Testis (tissue), 3 donors: ENCODE measurements around the gene EMC10. TPM values are rescaled to one million over a fixed set of nuclear protein-coding genes. Genes with fewer than 3 reads are reported as not detected.

Experiments
- DNase-seq: peaks from one replicate; pipeline ENCODE4 v3.0.0-alpha.2; 2019
- H3K27ac ChIP-seq, 2 donors: fragments of 200-600 bp; sonication (generic); one replicate each; pipeline ENCODE4 v1.5.1; 2019
- H3K27me3 ChIP-seq: fragments of 200-600 bp; sonication (generic); one replicate; pipeline ENCODE4 v1.5.1; 2019
- H3K36me3 ChIP-seq: fragments of 200-600 bp; sonication (generic); one replicate; pipeline ENCODE4 v1.5.1; 2017; ENCODE audit warnings: low read depth; ENCODE audit errors: missing control alignments
- H3K4me1 ChIP-seq: fragments of 200-600 bp; sonication (generic); one replicate; pipeline ENCODE4 v1.5.1; 2019
- H3K4me3 ChIP-seq, 2 donors: fragments of 200-600 bp; sonication (generic); one replicate each; pipeline ENCODE4 v1.5.1; 2017 to 2019
- H3K9me3 ChIP-seq: fragments of 200-600 bp; sonication (generic); one replicate; pipeline ENCODE4 v1.5.1; 2017
- CTCF ChIP-seq, 3 experiments: fragments of 450-650 bp in 2 of 3; fragments of 200-600 bp in 1 of 3; sonication (generic) in 1 of 3; IDR thresholded peaks; one replicate each; pipeline ENCODE4 v1.5.1; 2016 to 2019; ENCODE audit warnings: antibody characterized with exemption in 3 of 3, mild to moderate bottlenecking in 2 of 3, moderate library complexity in 1 of 3
- POLR2A ChIP-seq: fragments of 450-650 bp; IDR thresholded peaks from one replicate; pipeline ENCODE4 v1.6.1; 2017; ENCODE audit warnings: antibody characterized with exemption, mild to moderate bottlenecking, moderate library complexity
- WGBS, 2 donors: methylation state at CpG; one replicate each; pipeline ENCODE4 v1.1.5; 2018; 5-methylcytosine and 5-hydroxymethylcytosine counted together
- intact Hi-C: fragments of 100-400 bp; cut with DNase I; formaldehyde crosslinking; loops from one replicate; pipeline ENCODE4 v1.15.1; 2023; ENCODE audit warnings: low total_unique reads
- polyA plus RNA-seq: library from polyadenylated mRNA; stranded (reverse); fragments of 350-450 nt; fragmentation: Illumina TruSeq; extraction: RNeasy Lipid Tissue Mini Kit (QIAGEN cat#74804); gene quantifications from one replicate; pipeline ENCODE4 v1.2.3, GENCODE V29; 2014; ENCODE audit warnings: low read depth, low replicate concordance; ENCODE audit not compliant: insufficient read depth
- total RNA-seq, 2 donors: library from RNA; depleted of rRNA; stranded (reverse); fragments of >200 nt; gene quantifications; one replicate each; pipeline ENCODE4 v1.2.3, GENCODE V29; 2016

EMC10 gene
- total and polyA plus RNA-seq, 3 donors from 2014 or later = 162 to 311 (median 203) TPM

DNA sequence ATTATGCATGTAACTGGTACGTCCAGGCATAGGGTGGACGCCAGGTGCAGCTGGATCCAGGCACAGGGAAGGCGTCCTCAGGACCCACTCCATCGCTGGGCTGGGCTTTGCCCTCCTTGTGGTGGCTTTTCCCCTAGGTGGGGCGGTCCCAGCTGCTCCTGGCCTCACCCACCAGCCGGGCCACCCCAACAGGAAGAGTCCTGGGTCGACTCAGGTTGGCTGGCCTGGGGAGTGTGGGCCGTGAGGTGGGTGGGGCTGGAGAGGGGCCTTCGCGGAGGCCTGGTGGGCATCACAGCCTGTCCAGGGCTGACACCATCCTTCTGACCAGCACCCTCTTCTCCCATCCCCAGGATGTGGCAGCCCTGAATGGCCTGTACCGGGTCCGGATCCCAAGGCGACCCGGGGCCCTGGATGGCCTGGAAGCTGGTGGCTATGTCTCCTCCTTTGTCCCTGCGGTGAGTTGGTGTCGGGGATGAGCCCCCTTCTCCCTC lies 3.5 kb downstream of the EMC10 start:
- H3K36me3 ChIP-seq = no peaks in the 10 kb centered on the region
- H3K27me3 ChIP-seq = no peaks in the 10 kb centered on the region
- DNase-seq = no peak
- 95% methylated on average over 4 to 16 of the region's 16 CpGs for WGBS, 2 donors
- peaks cover 9% of the 10 kb centered on the region for H3K4me1 ChIP-seq
- no peak for TF ChIP-seq POLR2A
- TF ChIP-seq CTCF (IDR thresholded peaks at IDR 0.05) = no peak
- no peaks in the 10 kb centered on the region for H3K9me3 ChIP-seq
- no peak overlapping the region for H3K27ac ChIP-seq
- H3K4me3 ChIP-seq = no peak overlapping the region
- intact Hi-C loops = no loop called here

DNA sequence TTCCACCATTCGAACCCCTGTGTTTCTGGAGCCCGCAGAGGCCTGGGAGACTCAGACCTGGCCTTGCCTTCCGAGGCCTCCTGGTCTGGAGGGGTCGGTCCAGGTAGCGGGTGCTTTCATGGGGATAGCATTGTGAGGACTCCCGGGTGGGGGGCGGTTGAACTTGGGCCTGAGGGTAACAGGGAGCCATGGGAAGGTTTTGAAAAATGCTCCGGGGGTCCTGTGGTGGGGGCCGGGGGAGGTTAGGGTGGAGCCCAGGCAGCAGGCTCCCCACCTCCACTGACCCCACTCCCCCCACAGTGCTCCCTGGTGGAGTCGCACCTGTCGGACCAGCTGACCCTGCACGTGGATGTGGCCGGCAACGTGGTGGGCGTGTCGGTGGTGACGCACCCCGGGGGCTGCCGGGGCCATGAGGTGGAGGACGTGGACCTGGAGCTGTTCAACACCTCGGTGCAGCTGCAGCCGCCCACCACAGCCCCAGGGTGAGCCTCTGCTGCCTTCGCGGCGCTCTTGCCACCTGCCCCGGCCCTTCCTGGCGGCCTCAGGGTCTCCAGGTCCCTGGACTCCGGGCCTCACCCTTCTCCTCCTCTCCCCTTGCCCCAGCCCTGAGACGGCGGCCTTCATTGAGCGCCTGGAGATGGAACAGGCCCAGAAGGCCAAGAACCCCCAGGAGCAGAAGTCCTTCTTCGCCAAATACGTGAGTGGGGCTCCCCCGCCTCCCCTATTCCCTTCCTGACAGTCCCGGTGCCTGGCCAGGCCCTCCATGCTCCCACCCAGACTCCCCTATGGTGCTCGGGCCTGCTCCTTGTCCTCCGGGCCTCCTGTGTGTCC lies 4.2 kb downstream of the EMC10 start:
- intact Hi-C loops = no loop called here
- 87 to 88% methylated on average over 20 to 36 of the region's 37 CpGs for WGBS, 2 donors
- H3K36me3 ChIP-seq = no peaks in the 10 kb centered on the region

GRCh38 chr19:50481351-50482149 lies 5.2 kb downstream of the EMC10 start:
- Histone ChIP-seq H3K4me3 (no peak overlapping the region), H3K4me1 (peaks cover 9% of the 10 kb centered on the region), H3K9me3 (no peaks in the 10 kb centered on the region), H3K27me3 (no peaks in the 10 kb centered on the region), H3K27ac (no peak overlapping the region), H3K36me3 (no peaks in the 10 kb centered on the region)
- 86 to 91% methylated on average over 22 to 27 of the region's 27 CpGs for WGBS, 2 donors
- intact Hi-C loops = no loop called here
- no peak for TF ChIP-seq CTCF (IDR thresholded peaks at IDR 0.05)
- TF ChIP-seq POLR2A = no peak
- no peak for DNase-seq

More for the DNA sequence above, 4.2 kb downstream of the EMC10 start:
- TF ChIP-seq CTCF (IDR thresholded peaks at IDR 0.05) (no peak), POLR2A (no peak)
- H3K4me1 ChIP-seq = peaks cover 9% of the 10 kb centered on the region
- no peaks in the 10 kb centered on the region for H3K27me3 ChIP-seq
- no peak for DNase-seq
- no peaks in the 10 kb centered on the region for H3K9me3 ChIP-seq
- no peak overlapping the region for H3K4me3 ChIP-seq
- no peak overlapping the region for H3K27ac ChIP-seq

DNA sequence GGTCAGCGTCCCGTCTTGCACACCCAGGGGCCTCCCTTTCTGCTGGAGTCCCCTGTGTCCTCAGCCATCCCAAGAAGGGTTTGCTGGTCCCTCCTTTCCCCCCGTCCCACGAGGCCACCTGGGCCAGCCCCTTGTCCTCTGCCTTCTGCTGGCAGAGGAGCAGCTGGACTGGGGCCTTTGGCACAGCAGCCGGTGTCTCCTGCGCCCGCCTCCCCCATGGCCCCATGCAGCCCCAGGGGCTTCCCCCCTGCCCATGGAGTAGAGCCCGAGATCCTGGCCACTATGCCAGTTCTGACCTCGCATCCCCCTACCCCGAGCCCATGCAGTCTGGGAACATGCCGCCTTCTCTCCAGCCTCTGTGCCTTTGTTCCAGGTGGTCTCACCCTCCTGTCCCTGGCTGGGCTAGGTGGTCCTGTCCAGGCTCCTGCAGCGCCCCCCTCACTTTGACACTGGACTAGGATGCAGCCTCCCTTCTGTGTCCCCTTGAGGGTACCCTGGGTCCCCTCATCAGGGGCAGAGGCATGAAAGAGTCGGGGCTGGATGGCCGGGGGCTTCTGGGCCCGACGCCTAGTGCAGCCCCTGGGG lies 6.1 kb downstream of the EMC10 start:
- peaks cover 5% of the 10 kb centered on the region for H3K4me1 ChIP-seq
- no peak overlapping the region for H3K27ac ChIP-seq
- no peak overlapping the region for H3K4me3 ChIP-seq
- WGBS, 2 donors = 75 to 77% methylated on average over 11 to 16 of the region's 16 CpGs
- H3K9me3 ChIP-seq = no peaks in the 10 kb centered on the region
- no peaks in the 10 kb centered on the region for H3K27me3 ChIP-seq
- no peak for DNase-seq
- intact Hi-C loops = no loop called here
- TF ChIP-seq POLR2A (no peak), CTCF (IDR thresholded peaks at IDR 0.05) (no peak)
- no peaks in the 10 kb centered on the region for H3K36me3 ChIP-seq
